ENCODE results near the gene PCDHA4. TPM values are rescaled to one million over a fixed set of nuclear protein-coding genes. Genes with fewer than 3 reads are reported as not detected.
"Not testable (repeated sequence)": the region's sequence is repeated elsewhere in the genome, so short reads cannot be mapped to it uniquely, and the experiment has no call there.

Gene PCDHA4
- total and polyA plus RNA-seq, 10 donors, result 0.13 to 1.2 (median 0.40) TPM; not detected in 2

GRCh38 chr5:140800816-140801493, 5.9 kb upstream of the PCDHA4 start, which contains the start of gene PCDHA3:
TSS of gene PCDHA3 (plus strand) at chr5:140801057.
- Histone ChIP-seq H3K27me3 (replicated peaks in 1 of 7) (peaks cover 0 to 58% (median 0%) of the 10 kb centered on the region in 7 donors), H3K4me1 (no peaks in the 10 kb centered on the region), H3K4me3 (peak within 1 kb of the TSS in 2 of 8 donors; percentile 32 to 44), H3K36me3 (no peaks in the 10 kb centered on the region), H3K9me3 (peaks cover 2 to 95% (median 64%) of the 10 kb centered on the region in 8 donors), H3K27ac (no peak within 1 kb of the TSS)
- intact Hi-C loops (cut with DNase I; ENCODE audit: low total_unique reads), result no loop called here
- TF ChIP-seq POLR2AphosphoS5 (IDR thresholded peaks at IDR 0.05), result no peak
- TF ChIP-seq CTCF (IDR thresholded peaks at IDR 0.05 in 8 of 11, conservative IDR thresholded peaks at IDR 0.05 in 3 of 11), result peak in 1 of 11 experiments; percentile 12
- TF ChIP-seq POLR2A (IDR thresholded peaks at IDR 0.05), result no peak
- no peak for DNase-seq
- 20 to 30% (median 25%) methylated on average over 27 to 29 of the region's 29 CpGs for WGBS, 5 donors

DNA sequence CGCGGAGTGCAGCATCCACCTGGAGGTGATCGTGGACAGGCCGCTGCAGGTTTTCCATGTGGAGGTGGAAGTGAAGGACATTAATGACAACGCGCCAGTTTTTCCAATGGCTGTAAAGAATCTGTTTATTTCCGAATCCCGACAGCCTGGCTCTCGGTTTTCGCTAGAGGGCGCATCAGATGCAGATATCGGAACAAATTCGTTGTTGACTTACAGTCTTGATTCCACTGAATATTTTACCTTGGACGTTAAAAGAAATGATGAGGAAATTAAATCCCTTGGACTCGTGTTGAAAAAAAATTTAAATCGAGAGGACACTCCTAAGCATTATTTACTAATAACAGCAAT, 5.4 kb upstream of the PCDHA4 start:
- 17 to 31% (median 20%) methylated on average over 16 of the region's 16 CpGs for WGBS, 5 donors
- Histone ChIP-seq H3K36me3 (no peaks in the 10 kb centered on the region), H3K27me3 (replicated peaks in 1 of 7) (peaks cover 0 to 58% (median 0%) of the 10 kb centered on the region in 7 donors), H3K4me1 (no peaks in the 10 kb centered on the region), H3K27ac (no peak overlapping the region), H3K9me3 (peaks cover 2 to 95% (median 64%) of the 10 kb centered on the region in 8 donors), H3K4me3 (peak overlapping the region in 2 of 8 donors; percentile 32 to 44)
- TF ChIP-seq POLR2A (IDR thresholded peaks at IDR 0.05) (no peak), CTCF (IDR thresholded peaks at IDR 0.05 in 8 of 11, conservative IDR thresholded peaks at IDR 0.05 in 3 of 11) (peak in 2 of 11 experiments; percentile 10 to 12)
- intact Hi-C loops (cut with DNase I; ENCODE audit: low total_unique reads), result no loop called here
- DNase-seq, result no peak

DNA sequence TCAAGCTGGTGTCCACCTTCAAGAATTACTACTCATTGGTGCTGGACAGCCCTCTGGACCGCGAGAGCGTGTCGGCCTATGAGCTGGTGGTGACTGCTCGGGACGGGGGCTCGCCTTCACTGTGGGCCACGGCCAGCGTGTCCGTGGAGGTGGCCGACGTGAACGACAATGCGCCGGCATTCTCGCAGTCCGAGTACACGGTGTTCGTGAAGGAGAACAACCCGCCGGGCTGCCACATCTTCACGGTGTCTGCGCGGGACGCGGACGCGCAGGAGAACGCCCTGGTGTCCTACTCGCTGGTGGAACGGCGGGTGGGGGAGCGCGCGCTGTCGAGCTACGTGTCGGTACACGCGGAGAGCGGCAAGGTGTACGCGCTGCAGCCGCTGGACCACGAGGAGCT, 4.5 kb upstream of the PCDHA4 start:
- peaks cover 0 to 95% (median 64%) of the 10 kb centered on the region in 8 donors for H3K9me3 ChIP-seq
- intact Hi-C loops (cut with DNase I; ENCODE audit: low total_unique reads); H3K4me1 ChIP-seq; DNase-seq; H3K27ac ChIP-seq; H3K36me3 ChIP-seq; H3K4me3 ChIP-seq: not testable (repeated sequence)
- peaks cover 0 to 58% (median 0%) of the 10 kb centered on the region in 7 donors for H3K27me3 ChIP-seq (replicated peaks in 1 of 7)
- WGBS, 5 donors, result 49 to 78% (median 60%) methylated on average over 29 to 45 of the region's 45 CpGs

DNA sequence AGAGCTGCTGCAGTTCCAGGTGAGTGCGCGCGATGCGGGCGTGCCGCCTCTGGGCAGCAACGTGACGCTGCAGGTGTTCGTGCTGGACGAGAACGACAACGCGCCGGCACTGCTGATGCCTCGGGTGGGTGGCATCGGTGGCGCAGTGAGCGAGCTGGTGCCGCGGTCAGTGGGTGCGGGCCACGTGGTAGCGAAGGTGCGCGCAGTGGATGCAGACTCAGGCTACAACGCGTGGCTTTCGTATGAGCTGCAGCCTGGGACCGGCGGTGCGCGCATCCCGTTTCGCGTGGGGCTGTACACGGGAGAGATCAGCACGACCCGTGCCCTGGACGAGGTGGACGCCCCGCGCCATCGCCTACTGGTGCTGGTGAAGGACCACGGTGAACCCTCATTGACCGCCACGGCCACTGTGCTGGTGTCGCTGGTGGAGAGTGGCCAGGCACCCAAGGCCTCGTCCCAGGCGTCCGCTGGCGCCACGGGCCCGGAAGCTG, 4.0 kb upstream of the PCDHA4 start:
- H3K4me3 ChIP-seq, result no peak overlapping the region
- TF ChIP-seq POLR2AphosphoS5 (IDR thresholded peaks at IDR 0.05), result no peak
- no peak for TF ChIP-seq CTCF (IDR thresholded peaks at IDR 0.05 in 8 of 11, conservative IDR thresholded peaks at IDR 0.05 in 3 of 11)
- no peak for TF ChIP-seq POLR2A (IDR thresholded peaks at IDR 0.05)
- H3K36me3 ChIP-seq, result no peaks in the 10 kb centered on the region
- DNase-seq, result no peak
- H3K27ac ChIP-seq, result no peak overlapping the region
- H3K4me1 ChIP-seq, result no peaks in the 10 kb centered on the region
- intact Hi-C loops (cut with DNase I; ENCODE audit: low total_unique reads), result no loop called here
- H3K9me3 ChIP-seq, result peaks cover 0 to 95% (median 64%) of the 10 kb centered on the region in 8 donors
- peaks cover 0 to 58% (median 0%) of the 10 kb centered on the region in 7 donors for H3K27me3 ChIP-seq (replicated peaks in 1 of 7)
- 48 to 63% (median 55%) methylated on average over 27 to 53 of the region's 53 CpGs for WGBS, 5 donors

- intact Hi-C loops (cut with DNase I; ENCODE audit: low total_unique reads); H3K4me1 ChIP-seq; H3K4me3 ChIP-seq; H3K36me3 ChIP-seq; H3K27ac ChIP-seq; DNase-seq: not testable (repeated sequence)
- 63 to 76% (median 71%) methylated on average over 56 to 62 of the region's 62 CpGs for WGBS, 5 donors
- Histone ChIP-seq H3K9me3 (peaks cover 0 to 93% (median 61%) of the 10 kb centered on the region in 8 donors), H3K27me3 (replicated peaks in 1 of 7) (peaks cover 0 to 38% (median 0%) of the 10 kb centered on the region in 7 donors)
Observed at GRCh38 chr5:140808241-140808888, 1.5 kb downstream of the PCDHA4 start.

All from spleen (tissue), 11 donors.